Measurements from ENCODE around the gene MET. TPM values are rescaled to one million over a fixed set of nuclear protein-coding genes. Genes with fewer than 3 reads are reported as not detected.
"Not testable (repeated sequence)": the region's sequence is repeated elsewhere in the genome, so short reads cannot be mapped to it uniquely, and the experiment has no call there.

MET gene
- polyA plus RNA-seq, 12 donors, result 11.1 to 20.1 (median 15.9) TPM; not detected in 1

DNA sequence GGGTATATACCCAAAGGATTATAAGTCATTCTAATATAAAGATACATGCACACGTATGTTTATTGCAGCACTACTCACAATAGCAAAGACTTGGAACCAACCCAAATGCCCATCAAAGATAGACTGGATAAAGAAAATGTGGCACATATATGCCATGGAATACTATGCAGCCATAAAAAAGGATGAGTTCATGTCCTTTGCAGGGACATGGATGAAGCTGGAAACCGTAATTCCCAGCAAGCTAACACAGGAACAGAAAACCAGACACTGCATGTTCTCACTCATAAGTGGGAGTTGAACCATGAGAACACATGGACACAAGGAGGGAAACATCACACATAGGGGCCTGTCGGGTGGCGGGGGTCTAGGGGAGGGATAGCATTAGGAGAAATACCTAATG, 79.1 kb downstream of the MET start:
- not testable (repeated sequence) for DNase-seq

DNA sequence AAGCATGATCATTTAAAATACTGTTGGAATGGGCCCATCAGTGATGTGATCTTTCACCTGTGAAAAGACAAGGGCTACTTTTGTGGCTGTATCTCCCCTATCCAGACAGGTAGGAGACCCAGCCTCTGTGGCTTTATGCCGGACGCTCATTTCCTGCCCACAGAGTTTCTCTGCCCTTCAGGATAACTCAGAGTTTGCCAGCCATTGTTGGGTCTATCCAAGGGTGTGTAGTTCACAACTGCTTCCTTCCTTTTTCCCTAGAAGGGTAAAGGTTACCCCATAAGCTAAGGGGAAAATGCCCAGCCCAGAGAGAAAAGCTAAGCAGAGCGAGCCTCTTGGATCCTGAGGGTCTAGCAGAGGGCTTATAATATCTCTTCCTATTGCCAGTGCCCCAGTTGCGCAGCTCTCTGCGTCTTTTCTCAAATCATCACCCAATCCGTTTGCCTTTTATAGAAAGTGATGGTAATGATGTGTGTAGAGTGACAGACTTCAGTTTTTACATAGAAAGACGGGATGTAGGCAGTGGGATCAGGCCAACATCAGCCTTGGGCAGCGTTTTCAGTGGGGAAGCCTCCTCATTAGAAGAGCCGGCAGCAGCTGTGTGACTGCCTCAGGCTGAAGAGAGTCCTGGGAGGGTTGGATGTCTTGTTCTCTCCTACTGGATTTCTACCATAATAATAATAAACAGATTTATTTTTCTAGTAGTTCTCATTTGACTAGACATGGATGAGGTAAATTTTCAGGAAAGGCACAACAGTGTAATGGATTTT, 80.5 kb downstream of the MET start:
- DNase-seq, result no peak

DNA sequence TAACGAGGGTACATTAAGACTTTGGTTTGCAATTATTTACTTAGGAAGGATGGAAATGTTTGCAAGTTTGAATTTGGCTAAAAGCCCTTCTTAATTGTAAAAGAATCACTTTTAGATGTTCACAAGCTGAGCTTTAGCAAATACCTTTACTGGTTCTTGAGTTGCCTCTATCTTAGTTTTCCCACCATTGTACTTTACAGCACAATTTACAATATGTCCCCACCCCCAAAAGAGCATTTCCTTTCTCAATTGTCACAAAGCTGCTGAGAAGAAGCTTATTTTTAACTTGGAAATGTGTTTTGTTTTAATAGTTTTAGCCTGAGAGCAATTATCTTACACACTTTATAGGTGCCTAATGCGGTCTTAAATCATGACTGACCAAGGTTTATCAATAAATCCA, 81.1 kb downstream of the MET start:
- no peak for DNase-seq

DNA sequence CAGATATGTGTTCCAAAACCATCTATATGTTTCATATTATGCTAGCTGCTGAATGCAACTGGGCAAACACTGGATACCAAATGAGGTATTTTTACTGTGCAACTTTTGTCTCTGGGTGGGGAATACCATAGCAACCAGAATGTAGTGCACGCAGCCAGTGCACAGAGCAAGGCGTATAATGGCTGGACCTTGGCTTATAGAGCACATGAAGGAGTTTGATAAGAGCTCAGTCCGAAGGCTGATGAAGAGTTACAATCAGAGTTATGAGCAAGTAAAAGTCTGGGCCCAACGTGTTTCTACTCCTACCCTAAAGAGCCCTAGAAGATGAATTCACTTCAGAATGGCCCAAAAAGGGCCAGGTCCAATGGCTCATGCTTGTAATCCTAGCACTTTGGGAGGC, 82.2 kb downstream of the MET start:
- DNase-seq, result no peak

DNA sequence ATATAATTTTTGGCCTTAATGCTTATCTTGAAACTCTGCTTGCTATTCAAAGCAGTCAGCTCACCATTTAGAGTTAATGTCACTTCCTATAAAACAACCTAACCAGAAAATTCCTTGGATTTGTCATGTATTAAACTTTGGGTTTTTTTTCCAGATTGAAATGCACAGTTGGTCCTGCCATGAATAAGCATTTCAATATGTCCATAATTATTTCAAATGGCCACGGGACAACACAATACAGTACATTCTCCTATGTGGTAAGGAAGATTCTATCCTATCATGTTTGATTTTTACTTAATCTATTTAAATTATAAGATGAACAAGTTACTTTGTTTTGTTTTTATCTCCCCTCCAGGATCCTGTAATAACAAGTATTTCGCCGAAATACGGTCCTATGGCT, 85.3 kb downstream of the MET start:
- no peak for DNase-seq

DNA sequence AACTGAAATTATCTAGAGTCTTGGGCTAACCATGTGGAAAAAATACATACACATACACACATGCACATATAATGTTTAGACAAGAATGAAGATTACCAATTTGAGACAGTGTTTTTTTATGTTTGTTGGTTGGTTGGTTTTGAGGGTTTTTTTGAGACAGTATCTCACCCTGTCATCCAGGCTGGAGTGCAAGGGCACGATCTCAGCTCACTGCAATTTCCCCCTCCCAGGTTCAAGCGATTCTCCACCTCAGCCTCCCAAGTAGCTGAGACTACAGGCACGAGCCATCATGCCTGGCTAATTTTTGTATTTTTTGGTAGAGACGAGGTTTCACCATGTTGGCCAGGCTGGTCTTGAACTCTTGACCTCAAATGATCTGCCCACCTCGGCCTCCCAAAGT, 87.6 kb downstream of the MET start:
- DNase-seq, result not testable (repeated sequence)

DNA sequence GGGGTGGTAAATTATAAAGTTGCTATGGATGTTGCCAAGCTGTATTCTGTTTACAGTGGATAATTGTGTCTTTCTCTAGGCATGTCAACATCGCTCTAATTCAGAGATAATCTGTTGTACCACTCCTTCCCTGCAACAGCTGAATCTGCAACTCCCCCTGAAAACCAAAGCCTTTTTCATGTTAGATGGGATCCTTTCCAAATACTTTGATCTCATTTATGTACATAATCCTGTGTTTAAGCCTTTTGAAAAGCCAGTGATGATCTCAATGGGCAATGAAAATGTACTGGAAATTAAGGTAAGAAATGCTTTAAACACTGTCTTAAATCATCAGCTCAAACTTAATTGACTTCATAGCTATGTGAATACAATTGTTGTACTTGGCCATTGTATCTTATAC, 91.0 kb downstream of the MET start:
- DNase-seq, result no peak

DNA sequence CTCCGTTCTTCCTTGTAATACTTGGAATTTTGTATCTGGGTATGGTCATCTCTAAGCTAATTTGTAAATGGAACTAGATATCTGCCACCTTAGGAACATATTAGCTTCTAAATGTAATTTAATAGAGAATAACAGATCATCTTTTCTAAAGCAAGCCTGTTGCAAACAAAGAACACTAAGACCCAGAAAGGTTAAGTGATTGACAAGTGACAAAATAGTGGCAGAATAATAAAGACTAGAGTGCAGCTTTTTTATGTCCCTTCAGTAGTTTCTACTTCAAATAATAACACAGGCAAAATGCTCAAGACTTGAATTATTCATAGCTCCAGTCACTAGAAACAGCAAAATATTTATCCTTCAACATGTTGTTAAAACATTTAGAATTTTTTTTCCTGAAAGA, 91.7 kb downstream of the MET start:
- DNase-seq, result no peak

DNA sequence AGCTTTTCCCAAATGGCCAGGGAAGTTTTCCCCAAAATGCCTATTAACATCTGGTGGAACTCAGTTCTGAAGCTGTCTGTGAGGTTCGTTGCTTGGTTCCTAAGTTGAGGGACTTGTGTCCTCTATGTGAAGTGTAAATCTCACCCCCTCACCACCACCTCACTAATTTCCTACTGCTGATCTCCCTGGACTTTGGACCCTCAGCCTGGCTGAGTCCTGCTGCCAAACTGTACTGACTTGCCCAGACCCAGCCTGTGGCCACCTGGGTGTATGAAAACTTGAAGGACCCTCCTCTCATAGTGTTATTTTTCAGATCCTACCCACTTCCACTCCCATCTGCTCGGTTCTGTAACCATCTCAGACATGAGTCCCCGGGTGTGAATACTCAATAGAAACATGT, 94.9 kb downstream of the MET start:
- no peak for DNase-seq

DNA sequence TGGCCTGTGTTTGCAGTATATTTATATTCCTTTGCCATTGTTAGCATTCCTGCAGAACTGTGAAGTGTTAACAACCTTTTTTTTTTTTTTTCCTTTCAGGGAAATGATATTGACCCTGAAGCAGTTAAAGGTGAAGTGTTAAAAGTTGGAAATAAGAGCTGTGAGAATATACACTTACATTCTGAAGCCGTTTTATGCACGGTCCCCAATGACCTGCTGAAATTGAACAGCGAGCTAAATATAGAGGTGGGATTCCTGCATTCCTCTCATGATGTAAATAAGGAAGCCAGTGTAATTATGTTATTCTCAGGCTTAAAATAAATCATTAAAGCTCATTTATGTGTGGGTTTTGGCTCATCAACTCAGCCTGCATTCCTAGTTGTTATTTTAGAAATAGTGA, 97.5 kb downstream of the MET start:
- DNase-seq, result no peak

DNA sequence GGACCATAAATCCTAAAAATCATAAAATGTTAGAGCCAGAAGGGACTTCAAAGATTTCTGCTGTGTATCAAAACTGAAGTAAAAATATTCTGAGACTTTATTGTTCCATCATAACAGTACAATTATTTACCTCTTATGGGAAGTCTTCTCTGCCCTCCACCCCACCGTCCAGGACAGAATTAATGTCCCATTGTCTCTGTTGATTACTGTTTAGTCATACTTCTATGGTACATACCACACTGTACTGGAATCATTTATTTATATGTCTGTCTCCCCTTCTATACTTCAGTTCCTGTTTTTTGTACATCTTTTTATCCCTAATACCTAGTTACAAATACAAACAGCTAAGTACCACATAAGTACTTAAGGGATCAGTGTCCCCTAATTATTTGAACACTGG, 98.9 kb downstream of the MET start:
- no peak for DNase-seq

DNA sequence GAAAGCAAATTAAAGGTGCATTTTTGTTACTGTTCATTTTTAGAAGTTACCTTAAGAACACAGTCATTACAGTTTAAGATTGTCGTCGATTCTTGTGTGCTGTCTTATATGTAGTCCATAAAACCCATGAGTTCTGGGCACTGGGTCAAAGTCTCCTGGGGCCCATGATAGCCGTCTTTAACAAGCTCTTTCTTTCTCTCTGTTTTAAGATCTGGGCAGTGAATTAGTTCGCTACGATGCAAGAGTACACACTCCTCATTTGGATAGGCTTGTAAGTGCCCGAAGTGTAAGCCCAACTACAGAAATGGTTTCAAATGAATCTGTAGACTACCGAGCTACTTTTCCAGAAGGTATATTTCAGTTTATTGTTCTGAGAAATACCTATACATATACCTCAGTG, 99.6 kb downstream of the MET start:
- DNase-seq, result no peak

DNA sequence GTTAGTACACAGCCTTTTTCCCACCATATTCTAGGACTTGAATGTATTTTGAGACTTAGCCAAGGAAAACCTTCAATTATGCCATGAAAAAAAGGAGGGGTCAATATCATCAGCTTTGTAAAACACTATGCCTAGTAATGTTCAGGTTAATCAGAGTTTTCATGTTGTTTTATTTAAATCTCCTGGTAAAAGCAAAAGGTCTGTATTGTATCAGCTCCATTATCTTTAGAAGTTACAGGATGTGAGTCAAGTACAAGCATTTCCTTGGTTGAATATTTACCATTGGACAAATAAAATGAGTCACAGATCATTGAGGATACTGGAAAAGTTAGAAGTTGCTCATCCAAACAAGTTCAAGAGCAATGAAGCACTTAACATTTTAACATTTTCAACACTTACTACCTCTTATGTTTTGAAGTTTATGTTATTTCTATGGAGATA, 100.4 kb downstream of the MET start:
- DNase-seq, result no peak

DNA sequence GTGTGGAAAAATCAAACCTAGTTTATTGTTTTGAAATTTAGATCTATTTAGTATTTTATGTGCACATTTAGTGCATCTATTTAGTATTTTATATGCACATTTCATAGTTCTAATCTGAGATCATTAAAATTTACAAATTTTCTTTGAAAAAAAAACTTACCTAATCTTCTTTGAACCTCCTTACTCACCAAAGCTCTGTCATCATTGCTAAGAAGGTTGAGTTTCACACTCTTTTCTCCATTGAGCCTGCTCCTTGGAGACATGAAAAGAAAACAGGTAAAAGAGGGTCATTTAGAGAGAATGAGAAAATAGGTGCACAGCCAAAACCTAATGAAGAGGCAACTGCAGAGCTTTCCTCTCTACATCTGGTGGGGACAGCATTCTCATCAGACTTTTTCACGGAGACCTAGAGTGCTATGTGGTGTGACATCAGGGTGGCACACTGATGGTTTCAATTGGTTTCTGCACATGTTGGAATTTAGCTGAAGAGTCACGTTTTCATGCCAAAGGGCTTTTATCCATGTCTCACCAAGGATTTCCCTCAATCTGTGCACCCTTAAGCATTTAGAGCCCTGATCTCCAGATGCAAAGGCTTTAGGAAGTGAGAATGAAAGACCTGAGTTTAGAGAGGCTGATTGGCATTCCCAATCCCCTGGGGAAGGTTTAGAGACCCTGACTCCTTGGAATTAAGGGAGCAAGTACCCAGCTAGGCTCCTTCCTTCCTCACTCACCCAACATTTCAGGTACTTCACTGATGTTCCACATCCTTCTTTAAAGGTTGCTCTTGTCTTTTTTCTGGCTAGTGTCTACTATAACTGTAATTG, 101.1 kb downstream of the MET start:
- DNase-seq, result no peak

DNA sequence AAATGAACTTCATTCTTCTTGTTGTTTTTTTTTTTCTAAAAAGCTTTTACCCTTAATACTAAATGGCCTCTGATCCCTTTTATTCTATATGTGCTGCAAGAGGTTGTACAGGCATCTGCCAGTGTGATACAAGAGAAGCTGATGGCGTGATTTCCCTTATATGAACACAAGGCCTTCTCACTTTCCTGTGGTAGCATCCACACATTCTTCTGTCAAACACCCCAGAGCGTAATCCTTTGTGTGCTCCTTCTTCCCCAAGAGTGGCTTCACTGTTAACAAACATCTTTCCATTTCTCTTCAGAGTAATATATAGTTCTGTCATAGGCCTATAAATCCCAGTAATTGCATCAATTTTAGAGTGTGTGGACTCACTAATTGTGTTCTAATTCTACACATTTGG, 104.0 kb downstream of the MET start:
- DNase-seq, result no peak

DNA sequence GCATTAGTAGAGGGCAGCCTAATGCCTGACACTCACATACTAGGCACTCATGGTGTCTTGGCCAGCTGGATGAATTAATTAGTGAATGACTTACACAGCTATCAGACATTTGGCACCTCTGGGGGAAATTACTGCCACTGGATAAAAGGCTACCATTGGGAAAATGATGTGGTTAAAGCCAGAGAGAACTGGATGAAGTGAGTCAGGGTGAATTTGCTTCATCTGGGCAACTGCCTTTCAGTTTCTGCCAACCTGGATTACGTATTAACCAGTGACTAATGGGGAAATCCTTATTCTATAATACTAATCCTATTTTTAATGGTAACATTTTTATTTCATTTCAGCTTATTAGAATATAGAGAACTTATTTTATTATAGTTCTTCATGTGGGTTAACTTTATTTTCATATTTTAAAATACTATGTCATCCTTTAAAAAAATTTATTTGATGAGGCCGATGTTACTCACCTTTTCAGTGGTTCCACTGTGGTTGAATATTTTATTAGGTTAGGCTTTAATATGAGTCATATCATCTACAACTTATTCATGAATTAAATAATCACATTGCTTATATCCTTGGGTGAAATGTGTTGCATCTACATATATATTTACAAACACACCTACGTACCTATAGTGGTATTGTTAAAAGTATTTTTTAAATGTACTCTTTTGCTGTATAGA, 104.8 kb downstream of the MET start:
- no peak for DNase-seq

DNA sequence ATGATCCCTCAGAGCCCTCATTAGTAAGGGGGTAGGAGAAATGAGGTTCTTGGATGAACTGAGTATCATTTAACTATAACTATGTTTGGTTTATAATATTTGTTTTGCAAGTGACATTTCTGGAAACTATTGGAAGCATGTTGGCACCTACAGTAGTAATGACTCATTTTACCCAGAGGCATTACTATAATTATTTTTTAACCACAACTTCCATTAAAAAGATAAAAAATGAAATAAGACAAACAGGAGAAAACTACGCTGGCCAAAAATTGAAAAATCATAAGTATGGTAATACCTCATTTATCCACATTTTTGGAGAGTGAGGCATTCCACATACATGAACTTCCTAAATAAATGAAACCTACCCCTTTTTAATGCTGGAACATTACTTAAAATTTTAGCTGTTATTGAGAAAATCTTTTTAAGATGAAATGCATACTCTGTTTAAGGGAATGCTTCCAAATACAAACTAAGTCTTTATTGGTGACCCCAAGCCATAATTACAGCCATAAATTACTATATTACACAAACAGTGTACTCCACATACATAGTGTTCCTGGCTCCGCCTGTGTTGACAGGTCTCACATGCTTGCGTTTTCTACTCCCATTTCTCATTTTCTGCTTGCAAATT, 105.8 kb downstream of the MET start:
- DNase-seq, result peak; percentile 66

DNA sequence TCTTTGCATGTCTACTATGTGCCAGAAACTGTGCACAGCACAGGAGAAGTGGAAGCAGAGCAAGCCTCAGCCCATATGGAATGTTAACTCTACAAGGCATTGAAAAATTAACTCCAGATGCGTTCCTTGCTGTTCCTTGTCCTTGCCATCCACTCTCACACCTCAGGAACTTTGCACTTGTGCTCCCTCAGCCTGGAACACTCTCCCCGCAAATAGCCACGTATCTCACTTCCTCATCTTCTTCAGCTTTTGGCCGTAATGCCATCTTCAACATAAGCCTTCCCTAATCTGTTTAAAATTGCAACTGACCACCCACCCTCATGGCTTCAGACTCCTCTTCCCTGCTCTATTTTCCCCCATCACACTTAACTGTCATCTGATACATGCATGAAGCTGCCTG, 107.2 kb downstream of the MET start:
- DNase-seq, result no peak

DNA sequence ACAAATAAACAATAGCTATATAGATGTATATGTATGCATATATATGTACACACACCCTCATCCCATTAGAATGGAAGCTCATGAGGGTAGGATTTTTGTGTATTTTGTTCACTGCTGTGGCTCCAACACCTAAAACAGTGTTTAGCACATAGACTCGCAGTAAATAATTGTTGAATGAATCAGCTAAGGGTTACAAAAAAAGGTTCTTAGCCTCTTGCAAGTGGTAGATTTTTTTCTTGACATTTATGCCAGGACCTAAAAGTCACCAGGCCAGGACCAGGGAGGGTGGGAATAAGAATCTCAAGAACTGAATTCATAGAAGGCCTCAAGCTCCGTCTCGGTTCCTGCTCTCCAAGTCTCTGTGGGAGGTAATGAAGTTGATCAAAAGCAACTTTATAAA, 107.9 kb downstream of the MET start:
- no peak for DNase-seq

DNA sequence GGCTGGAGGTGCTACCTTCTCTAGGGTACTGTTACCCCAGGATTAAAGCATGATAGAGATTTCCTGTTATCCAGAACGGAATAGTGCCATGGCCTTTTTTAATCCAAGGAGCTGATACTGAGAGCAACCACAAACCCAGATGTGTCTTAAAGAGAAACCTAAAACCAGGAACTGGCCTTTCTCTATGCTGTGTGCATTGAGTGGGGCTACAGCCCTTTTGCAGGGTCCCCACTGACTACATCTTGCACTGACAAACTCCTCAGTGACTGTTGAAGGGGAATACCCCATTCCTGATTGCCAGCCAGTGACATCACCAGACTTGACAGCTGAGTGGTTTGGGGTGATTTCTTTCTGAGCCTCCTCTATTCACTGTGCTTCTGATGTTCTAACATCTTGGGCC, 108.5 kb downstream of the MET start:
- no peak for DNase-seq

DNA sequence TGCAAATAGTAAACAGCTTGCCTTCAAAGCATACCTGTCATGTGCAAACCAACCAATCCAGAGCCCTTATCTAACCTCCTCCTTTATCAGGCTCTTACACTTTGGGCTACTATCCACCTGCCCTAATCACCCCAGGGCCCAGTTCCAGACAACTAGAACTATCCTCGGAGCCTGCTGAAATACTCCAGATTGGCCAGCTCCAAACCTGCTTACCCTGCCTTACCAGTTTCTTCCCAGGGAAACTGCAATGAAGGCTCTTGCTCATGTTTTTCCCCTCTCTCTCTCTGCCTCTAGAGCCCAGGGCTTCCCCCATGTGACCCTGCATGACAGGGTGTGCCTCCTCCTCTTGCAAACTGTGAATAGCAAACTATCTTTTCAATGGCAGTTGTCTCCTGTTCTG, 109.0 kb downstream of the MET start:
- no peak for DNase-seq

DNA sequence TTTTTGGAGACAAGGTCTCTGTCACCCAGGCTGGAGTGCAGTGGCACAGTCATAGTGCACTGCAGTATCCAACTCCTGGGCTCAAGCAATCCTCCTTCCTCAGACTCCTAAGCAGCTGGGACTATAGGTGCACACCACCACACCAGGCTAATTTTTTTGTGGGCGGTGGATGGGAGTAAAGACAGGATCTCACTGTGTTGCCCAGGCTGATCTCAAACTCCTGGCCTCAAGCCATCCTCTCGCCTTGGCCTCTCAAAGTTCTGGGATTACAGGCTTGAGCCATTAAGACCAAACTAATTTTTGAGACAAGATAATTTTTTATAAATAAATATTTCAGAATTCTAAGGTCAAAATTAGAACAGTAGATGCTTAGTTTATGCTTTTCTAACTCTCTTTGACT, 109.6 kb downstream of the MET start:
- no peak for DNase-seq

All from muscle of arm (tissue), 12 donors.